Vagina (tissue), 2 donors: ENCODE data around the gene SYT2. TPM values are rescaled to one million over a fixed set of nuclear protein-coding genes. Genes with fewer than 3 reads are reported as not detected.
"Not testable (repeated sequence)": the region's sequence is repeated elsewhere in the genome, so short reads cannot be mapped to it uniquely, and the experiment has no call there.

Experiments used
- DNase-seq, 2 donors: peaks; one replicate each; pipeline ENCODE4 v3.0.0-alpha.2; 2017; ENCODE audit errors: extremely low spot score in 2 of 2
- H3K27ac ChIP-seq: fragments of 200-600 bp; sonication (generic); one replicate; pipeline ENCODE4 v1.5.1; 2019
- H3K27me3 ChIP-seq: fragments of 200-600 bp; sonication (generic); one replicate; pipeline ENCODE4 v1.5.1; 2019
- H3K36me3 ChIP-seq, 2 donors: fragments of 200-600 bp; sonication (generic); one replicate each; pipeline ENCODE4 v1.5.1; 2017 to 2019
- H3K4me1 ChIP-seq: fragments of 200-600 bp; sonication (generic); one replicate; pipeline ENCODE4 v1.5.1; 2019
- H3K4me3 ChIP-seq, 2 donors: fragments of 200-600 bp; sonication (generic); 1 replicate in 1 of 2; 2 replicates in 1 of 2; pipeline ENCODE4 v1.5.1; 2016 to 2019
- H3K9me3 ChIP-seq: fragments of 200-600 bp; sonication (generic); one replicate; pipeline ENCODE4 v1.5.1; 2019
- POLR2A ChIP-seq, 2 donors: fragments of 450-650 bp; IDR thresholded peaks; one replicate each; pipeline ENCODE4 v1.6.1; 2017; ENCODE audit warnings: antibody characterized with exemption in 2 of 2, mild to moderate bottlenecking in 2 of 2, moderate library complexity in 2 of 2
- POLR2AphosphoS5 ChIP-seq, 2 donors: sonication (generic); formaldehyde crosslinking; IDR thresholded peaks; one replicate each; pipeline ENCODE4 v1.9.0; 2017; ENCODE audit warnings: antibody characterized with exemption in 2 of 2, mild to moderate bottlenecking in 2 of 2, low read depth in 1 of 2; ENCODE audit not compliant: insufficient read depth in 1 of 2
- intact Hi-C: fragments of 100-400 bp; cut with DNase I; formaldehyde crosslinking; loops from one replicate; pipeline ENCODE4 v1.15.1; 2023
- total RNA-seq: library from RNA; depleted of rRNA; stranded (reverse); fragments of >200 nt; gene quantifications from one replicate; pipeline ENCODE4 v1.2.3, GENCODE V29; 2016
- TF ChIP-seq, protein P1 (sequence below), 3 experiments: fragments of 450-650 bp in 2 of 3; fragments of 200-600 bp in 1 of 3; sonication (generic) in 1 of 3; IDR thresholded peaks; one replicate each; pipeline ENCODE4 v1.5.1; 2017 to 2019; ENCODE audit warnings: antibody characterized with exemption in 3 of 3, mild to moderate bottlenecking in 2 of 3, moderate library complexity in 2 of 3

Gene SYT2
- total RNA-seq, 1 donor from 2014 or later: not detected

DNA sequence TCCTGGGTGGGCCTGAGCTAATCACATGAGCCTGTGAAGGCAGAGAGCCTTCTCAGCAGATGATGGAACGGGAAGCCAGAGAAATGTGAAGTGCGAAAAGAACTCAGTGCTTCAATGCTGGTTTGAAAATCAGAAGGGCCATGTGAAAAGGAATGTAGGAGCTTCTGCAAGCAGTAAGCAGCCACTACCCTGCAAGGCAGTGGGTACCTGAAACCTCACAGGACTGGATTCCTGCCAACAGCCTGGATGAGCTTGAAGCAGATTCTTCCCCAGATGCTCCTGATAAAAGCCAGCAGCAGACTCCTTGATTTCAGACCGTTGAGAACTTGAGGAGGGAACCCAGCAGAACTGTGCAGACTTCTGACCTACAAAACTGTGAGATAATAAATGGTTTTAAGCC is 158.6 kb downstream of the SYT2 start:
- Histone ChIP-seq H3K4me1 (peaks cover 21% of the 10 kb centered on the region), H3K4me3 (no peak overlapping the region), H3K9me3 (no peaks in the 10 kb centered on the region), H3K36me3 (no peaks in the 10 kb centered on the region), H3K27me3 (no peaks in the 10 kb centered on the region), H3K27ac (peak overlapping the region; percentile 54)
- intact Hi-C loops: no loop called here
- no peak for DNase-seq
- no peak for TF ChIP-seq POLR2A (IDR thresholded peaks at IDR 0.05)
- TF ChIP-seq POLR2AphosphoS5 (IDR thresholded peaks at IDR 0.05; ENCODE audit: insufficient read depth in 1 of 2, low read depth in 1 of 2): no peak
- TF ChIP-seq, protein P1, sequence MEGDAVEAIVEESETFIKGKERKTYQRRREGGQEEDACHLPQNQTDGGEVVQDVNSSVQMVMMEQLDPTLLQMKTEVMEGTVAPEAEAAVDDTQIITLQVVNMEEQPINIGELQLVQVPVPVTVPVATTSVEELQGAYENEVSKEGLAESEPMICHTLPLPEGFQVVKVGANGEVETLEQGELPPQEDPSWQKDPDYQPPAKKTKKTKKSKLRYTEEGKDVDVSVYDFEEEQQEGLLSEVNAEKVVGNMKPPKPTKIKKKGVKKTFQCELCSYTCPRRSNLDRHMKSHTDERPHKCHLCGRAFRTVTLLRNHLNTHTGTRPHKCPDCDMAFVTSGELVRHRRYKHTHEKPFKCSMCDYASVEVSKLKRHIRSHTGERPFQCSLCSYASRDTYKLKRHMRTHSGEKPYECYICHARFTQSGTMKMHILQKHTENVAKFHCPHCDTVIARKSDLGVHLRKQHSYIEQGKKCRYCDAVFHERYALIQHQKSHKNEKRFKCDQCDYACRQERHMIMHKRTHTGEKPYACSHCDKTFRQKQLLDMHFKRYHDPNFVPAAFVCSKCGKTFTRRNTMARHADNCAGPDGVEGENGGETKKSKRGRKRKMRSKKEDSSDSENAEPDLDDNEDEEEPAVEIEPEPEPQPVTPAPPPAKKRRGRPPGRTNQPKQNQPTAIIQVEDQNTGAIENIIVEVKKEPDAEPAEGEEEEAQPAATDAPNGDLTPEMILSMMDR (IDR thresholded peaks at IDR 0.05): no peak

DNA sequence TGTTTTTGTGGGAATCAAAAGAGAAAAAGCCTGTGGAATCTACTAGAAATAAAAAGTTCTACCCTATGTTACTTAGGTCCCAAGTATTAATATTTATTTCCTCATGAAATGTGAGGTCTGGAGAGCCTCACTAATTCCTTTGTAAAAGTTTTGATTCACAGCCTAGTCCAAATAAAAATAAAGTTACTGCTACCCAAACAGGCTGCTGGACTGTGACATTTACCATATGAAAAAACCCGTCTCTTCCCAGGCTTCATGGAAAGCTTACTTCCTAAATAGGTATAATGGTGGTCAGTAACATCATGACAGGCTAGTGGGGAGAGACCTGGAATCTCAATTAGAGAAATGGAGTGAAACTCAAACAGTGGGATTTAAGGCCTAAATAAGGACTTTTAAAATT is 160.2 kb downstream of the SYT2 start:
- intact Hi-C loops, H3K27me3 ChIP-seq, H3K36me3 ChIP-seq, H3K4me3 ChIP-seq, H3K9me3 ChIP-seq, DNase-seq: not testable (repeated sequence)
- peak overlapping the region; percentile 11 for H3K27ac ChIP-seq
- H3K4me1 ChIP-seq: peaks cover 21% of the 10 kb centered on the region

DNA sequence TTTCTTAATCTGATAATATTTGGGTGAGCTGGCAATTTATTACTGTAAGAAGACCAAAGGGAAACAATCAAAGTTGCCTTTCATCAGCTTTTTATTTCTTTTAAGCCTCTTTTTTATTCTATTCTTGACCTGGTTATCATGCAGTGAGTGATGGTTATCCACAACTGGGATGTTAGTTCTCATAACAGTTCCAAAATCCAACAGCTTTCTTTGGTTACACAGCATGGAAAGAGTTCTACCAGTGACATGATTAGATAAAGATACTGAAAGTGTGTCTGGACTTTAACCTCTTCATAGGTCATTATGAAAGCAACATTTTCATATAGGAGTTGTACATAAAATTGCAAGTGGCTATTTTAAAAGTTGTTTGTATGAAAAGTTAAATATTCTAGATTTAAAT is 163.0 kb downstream of the SYT2 start:
- H3K4me1 ChIP-seq: peaks cover 6% of the 10 kb centered on the region
- intact Hi-C loops: no loop called here
- DNase-seq: no peak
- no peaks in the 10 kb centered on the region for H3K27me3 ChIP-seq
- no peaks in the 10 kb centered on the region for H3K9me3 ChIP-seq
- no peak overlapping the region for H3K27ac ChIP-seq
- no peak overlapping the region for H3K4me3 ChIP-seq
- no peak for TF ChIP-seq POLR2A (IDR thresholded peaks at IDR 0.05)
- no peak for TF ChIP-seq POLR2AphosphoS5 (IDR thresholded peaks at IDR 0.05; ENCODE audit: insufficient read depth in 1 of 2, low read depth in 1 of 2)
- TF ChIP-seq, protein P1 (IDR thresholded peaks at IDR 0.05): no peak
- no peaks in the 10 kb centered on the region for H3K36me3 ChIP-seq

DNA sequence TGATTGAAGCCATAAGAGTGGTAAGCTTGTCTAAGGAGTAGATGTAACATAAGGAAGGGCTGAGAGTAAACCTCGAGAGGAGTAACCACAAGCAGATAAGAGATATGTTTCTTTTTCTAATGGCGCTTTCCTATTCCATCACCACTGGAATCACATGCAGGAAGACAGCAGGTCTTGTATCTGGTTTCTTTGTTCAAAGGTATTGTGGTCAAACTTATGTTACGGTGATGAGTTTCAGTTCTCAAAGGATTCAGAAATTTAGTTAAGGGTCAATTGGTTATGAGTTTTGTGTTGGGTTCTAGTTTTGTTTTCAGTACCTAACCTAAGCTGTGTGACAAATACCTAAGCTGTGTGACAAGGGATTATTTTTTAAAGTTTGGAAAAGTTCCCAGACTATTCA is 163.5 kb downstream of the SYT2 start:
- H3K27me3 ChIP-seq, intact Hi-C loops, H3K4me1 ChIP-seq, H3K9me3 ChIP-seq, DNase-seq, H3K4me3 ChIP-seq, H3K27ac ChIP-seq, H3K36me3 ChIP-seq: not testable (repeated sequence)

DNA sequence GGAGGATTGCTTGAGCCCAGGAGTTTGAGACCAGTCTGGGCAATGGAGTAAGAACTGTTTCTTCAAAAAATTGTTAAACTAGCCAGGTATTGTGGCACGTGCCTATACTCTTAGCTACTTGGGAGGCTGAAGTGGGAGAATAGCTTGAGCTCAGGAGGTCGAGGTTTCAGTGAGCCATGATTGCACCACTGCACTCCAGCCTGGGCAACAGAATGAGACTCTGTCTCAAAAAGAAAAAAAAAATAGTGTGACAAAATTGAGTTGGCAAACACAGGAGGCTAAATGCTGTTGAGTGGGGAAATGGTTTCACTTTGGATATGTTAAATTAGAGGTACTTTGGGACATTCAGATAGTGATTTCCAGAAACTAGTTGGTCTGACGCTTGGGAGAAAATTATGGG is 163.9 kb downstream of the SYT2 start:
- H3K4me3 ChIP-seq, DNase-seq, H3K4me1 ChIP-seq, intact Hi-C loops, H3K27ac ChIP-seq, H3K36me3 ChIP-seq, H3K9me3 ChIP-seq, H3K27me3 ChIP-seq: not testable (repeated sequence)

DNA sequence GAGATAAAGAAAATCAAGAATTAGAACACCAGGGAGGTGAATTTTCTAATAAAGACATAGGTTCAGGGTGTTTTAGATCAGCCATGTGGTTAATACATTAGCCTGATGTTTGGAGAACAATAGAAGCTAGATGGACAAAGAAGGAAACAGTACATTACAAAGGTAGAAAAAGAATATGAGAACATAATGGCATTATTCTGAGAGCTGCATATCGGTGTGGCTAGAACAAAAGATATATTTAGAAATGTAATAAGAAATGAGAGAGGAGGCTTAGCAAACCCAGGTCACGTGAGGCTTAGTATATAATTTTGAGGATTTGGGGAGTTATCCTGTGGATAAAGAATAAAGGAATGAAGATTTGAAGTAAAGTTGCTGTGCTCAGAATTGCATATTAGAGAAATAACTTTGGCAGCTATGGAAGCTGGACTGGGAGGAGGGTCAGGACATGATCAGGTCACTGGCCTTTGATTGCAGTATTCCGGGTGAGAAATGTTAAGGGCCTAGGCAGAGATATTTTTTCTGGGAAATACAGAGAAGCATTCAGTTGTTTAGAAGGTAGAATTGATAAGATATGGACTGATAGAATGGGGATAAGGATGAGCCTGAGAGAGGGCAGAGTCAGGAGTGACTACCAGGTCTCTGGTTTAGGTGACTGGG is 164.5 kb downstream of the SYT2 start:
- intact Hi-C loops, H3K4me3 ChIP-seq, H3K4me1 ChIP-seq, H3K9me3 ChIP-seq, DNase-seq, H3K27me3 ChIP-seq, H3K36me3 ChIP-seq, H3K27ac ChIP-seq: not testable (repeated sequence)

DNA sequence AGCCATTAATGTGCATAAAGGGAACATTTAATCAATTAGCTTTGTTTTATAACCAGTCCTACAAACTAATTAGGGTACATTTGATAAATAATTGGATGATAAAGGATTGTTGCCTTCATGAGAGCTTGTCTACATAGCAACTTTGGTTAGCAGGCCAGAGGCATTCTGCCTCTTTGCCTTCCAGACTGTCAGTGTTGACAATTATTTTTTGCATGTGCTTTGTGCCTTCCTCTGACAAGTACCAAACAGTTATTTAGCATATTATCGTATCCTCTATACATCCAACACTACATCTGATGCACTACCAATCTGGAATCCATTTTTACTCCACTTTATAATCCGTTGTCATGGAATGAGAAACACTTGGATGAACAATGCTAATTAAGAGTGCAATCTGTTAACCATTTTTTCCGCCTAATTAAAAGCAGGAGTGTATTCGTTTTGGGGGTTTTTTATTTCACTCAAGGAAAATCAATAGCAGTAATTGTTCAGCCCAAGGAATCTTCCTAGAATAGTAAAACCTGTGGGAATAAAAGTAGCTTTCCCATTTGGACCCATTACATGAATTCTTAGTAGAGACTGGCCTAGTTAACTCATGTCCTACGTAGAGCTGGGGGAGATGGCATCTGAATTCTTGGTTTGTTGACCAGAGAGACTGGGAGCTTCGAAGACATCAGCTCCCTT is 165.3 kb downstream of the SYT2 start:
- H3K36me3 ChIP-seq, intact Hi-C loops, H3K27me3 ChIP-seq, H3K27ac ChIP-seq, H3K4me3 ChIP-seq, H3K4me1 ChIP-seq, DNase-seq, H3K9me3 ChIP-seq: not testable (repeated sequence)

DNA sequence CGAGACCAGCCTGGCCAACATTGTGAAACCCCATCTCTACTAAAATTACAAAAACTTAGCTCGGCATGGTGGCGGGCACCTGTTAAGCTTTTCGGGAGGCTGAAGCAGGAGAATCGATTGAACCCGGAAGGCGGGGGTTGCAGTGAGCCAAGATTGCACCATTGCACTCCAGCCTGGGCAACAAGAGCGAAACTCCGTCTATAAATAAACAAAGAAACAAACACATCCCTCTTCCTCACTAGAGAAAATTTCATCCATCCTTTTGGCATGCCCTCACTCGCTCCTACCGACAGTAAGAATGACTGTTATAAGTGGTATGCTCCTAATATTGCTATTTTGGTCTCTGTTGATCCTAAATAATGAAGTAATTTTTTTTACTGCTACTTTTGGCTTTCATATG is 166.7 kb downstream of the SYT2 start:
- H3K9me3 ChIP-seq, intact Hi-C loops, H3K36me3 ChIP-seq, DNase-seq, H3K27me3 ChIP-seq, H3K4me1 ChIP-seq: not testable (repeated sequence)
- peak overlapping the region; percentile 16 to 25 for H3K4me3 ChIP-seq
- H3K27ac ChIP-seq: peak overlapping the region; percentile 31

DNA sequence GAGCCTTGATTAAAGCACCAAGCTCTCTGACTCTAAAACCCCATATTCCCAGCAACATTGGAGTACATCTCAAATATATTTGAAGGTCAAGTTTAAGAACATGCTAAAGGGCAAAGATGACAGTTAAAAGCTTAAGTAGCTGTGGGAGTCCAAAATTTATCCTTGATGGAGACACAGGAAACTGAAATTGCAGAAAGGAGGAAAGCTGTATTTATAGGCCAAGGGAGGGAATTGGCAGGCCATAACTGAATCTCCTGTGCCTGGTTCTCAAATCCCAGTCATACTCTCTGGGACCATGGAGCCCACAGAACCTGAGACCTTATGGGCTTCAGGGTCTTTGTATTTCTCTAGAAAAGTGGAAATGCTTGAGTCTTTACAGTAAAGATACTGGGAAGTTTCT is 167.8 kb downstream of the SYT2 start:
- DNase-seq, H3K9me3 ChIP-seq, intact Hi-C loops, H3K27me3 ChIP-seq, H3K36me3 ChIP-seq: not testable (repeated sequence)
- Histone ChIP-seq H3K4me1 (peaks cover 12% of the 10 kb centered on the region), H3K4me3 (peak overlapping the region; percentile 38 to 40), H3K27ac (peak overlapping the region; percentile 53)

DNA sequence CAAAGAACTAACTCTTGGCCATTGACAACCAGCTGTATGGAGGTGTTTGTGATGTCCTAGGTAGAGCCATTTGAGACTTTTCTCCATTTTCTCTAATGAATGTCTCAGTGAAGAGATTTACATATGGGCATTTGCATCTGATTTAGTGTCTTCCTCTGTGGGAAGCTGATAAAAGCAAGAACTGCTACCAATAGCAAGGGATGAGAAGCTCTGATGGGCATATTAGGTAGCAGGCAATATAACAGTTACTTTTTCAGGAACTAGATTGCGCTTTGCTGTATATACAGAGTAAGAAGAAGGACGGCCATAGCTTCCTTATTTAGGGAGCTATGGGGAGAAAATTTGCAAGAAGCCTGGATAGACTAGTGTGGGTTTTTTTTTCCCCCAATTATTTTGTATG is 169.4 kb downstream of the SYT2 start:
- Histone ChIP-seq H3K4me1 (peaks cover 12% of the 10 kb centered on the region), H3K4me3 (peak overlapping the region; percentile 38 to 40), H3K27ac (peak overlapping the region; percentile 70)
- intact Hi-C loops, H3K27me3 ChIP-seq, H3K9me3 ChIP-seq, H3K36me3 ChIP-seq, DNase-seq: not testable (repeated sequence)
